Glomerular visceral epithelial cell (primary cell): ENCODE results near the gene RNF213.

ENCODE experiments used
- DNase-seq: peaks from one replicate; pipeline ENCODE4 v3.0.0-alpha.2; 2016; ENCODE audit errors: extremely low spot score

The RNF213 gene

DNA sequence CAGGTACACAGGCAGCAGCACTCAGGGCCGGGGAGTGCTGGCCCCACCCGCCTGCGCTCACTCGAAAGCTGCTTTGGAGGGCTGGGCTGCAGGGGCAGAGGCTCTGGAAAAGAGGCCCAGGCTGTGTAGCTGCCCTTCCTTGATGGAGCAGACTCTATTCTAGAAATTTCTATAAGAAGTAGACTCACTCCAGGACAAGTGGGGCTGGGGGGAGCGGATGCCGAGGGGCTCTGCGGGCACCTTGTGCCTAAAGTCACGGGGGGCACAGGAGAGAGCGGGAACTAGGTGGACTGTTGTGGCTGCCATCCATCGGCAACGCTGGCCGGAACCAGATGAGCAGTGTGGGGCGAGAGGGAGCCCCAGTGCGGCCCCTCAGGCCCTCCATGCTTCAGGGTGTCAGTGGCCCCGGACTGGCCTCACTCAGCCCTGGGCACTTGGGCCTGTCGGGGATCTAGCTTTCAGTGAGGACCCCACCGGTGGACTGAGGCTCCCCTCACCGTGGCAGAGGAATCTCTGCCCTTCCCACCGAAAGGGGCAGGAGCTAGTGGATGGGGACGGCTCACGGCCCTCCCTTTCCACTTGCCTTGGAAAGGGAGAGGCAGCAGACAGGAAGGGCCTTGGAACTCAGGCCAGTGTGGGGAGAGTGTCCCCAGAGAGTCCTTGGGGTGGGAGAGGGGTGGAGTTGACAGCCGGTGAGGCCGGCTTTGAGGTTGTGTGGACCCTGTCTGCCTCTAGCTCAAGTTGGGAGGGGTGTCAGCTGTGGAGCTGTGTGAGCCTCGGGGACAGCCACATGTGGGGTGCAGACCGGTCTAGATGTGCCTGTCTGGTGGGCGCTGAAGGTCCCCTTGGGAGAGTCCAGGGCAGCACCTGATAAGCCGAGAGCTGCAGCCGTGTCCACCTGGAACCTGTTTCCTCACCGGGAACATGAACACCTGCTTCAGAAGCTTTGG lies 170.9 kb downstream of the RNF213 start:
- DNase-seq: no peak

DNA sequence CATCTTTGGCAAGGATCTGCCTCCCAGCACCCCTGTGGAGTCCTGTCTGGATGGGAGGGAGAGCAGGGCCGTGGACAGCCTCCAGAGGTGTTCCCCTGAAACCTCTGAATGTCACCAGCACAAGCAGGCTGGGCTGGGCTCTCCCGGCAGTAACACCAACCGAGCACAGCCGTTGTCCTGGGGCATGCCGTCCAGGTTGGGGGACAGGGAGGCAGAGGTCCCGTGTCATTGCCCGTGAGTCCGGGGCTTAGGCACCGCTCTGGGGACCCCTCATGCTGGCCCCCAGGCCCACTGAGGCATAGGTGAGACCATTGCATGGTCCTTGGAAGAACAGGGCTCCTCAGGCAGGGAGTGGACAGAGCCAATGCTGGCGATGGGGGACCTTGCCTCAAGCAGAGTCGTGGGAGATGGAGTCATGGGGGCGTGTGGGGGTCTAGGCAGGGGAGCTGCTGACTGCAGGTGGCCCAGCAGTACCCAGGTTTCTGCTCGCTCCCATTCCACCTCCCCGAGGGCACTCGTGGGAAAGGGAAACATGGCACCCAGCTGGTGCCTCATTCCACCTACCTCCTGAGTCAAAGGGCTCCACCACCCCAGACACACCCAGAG lies 171.8 kb downstream of the RNF213 start:
- no peak for DNase-seq

GRCh38 chr17:80432961-80433550 lies 172.4 kb downstream of the RNF213 start:
- DNase-seq: no peak

GRCh38 chr17:80433916-80434666 lies 173.4 kb downstream of the RNF213 start:
- DNase-seq: no peak

DNA sequence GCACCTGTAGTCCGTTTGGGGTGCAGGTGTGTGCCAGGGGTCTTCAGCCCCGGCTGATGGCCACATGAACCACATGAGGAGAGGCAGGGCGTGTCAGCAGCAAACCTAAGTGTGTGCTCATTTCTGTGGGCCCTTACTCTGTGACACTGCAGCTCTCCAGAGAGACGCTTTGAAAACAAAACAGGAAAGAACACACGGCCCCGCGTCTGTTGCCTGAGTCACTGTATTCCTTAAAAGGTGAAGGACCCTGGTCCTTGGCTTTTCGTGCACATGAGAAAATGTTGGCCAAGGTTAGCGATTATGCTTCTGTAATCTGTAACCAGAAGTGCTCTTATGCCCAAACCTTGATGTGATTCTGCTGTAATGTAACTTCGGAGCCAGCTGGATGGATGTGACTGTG lies 176.9 kb downstream of the RNF213 start:
- DNase-seq: no peak

DNA sequence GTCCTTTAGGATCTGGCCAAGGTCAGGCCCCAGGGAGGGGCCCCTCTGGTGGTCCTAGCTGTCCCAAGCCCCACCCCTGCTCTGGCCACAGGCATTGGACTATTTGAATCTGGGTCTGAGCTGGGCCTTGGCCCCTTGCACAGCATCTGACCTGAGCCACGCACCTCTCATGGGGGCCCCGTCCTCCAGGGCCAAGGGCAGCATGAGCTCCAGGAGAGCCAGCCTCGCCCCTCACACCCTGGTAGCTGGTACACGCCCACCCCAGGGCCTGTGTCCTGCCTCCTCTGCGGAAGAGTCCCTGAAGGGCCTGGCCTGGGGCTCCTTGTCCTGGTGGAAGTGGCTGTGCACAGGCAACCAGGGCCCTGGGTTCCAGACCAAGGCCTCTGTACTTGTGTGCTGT lies 178.2 kb downstream of the RNF213 start:
- no peak for DNase-seq

DNA sequence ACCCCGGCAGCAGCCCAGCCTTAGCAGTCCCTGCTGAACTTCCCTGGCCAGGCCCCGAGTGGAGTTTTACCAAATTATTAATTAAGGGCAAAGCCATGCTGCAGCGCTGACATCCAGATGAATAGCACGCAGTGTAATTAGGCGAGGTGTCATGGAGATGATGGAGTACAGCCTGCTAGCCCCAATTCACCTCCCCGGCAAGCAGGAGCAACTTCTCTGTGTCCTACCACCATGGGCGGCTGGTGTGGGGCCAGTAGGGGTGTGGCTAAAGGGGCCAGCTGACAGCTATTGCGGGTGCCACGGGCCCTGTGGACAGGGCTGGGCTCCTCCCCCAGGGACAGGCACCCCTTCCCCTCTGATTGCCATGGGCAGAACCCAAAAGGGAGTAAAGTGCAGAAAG lies 178.8 kb downstream of the RNF213 start:
- no peak for DNase-seq

DNA sequence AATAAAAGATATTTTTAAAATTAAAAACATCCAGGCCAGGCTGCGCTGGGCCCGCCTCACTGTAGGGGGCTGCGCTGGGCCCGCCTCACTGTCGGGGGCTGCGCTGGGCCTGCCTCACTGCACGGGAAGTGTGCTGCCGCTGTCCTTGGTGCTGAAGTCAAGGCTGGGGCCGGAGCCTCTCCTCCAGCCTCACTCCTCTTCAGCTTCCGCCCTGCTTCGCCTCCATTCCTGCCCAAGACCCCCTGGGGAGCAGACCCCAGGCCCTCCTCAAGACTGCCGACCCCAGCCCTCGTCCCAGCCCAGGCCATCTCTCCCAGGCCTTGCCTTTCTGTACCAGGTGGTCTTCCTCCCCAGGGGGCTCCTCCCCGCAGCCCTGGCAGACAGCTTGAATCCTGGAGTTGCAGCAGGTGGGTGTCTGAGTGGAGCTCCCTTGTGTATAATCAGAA lies 180.5 kb downstream of the RNF213 start:
- peak; percentile 25 for DNase-seq

DNA sequence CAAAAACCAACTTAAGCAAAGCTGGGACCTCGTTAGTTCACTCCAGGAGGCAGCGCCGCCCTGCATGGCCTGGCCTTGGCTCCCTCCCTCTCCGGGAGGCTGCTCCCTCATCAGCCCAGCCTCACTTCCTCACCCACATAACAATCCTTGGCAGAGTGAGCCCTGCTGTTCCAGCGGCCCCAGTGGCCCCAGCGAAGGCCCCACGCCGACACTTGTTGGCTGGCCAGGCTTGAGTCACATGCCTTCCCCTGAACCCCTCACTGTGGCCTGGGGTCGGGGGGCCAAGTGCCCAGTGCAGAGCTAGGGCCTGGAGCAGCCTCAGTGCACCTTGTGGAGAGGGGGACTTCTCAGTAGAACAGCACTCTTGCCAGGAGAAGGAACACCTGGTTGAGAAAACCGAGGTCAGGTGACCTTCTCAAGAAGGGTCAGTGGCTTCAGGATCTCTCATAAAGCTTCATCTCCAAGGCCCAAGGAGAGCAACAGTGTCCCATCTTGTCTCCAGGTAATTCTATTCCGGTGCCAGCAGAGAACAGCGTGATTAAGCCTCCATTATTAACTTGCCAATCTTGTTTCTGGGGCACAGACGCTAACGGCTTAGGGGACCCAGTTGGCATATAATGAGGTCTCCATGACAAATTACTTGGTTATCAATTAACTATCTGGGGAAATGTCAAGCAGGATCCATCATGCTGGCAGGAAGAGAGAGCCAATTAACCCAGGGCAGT lies 181.1 kb downstream of the RNF213 start:
- no peak for DNase-seq

DNA sequence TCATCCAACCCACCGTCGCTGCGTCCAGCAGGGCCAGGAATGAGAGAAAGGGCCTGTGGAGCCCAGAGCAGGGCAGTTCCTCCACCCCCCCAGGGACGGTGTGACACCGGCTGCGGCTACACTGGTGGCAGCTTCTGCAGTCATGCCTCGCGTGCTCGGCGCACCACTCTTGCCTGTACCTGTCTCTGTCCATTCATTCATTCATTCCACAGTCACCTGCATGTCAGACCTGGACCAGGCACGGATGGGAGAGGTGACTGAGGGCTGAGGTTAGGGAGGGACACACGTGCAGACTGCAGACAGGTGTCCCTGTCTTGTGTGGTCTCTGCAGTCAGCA lies 181.6 kb downstream of the RNF213 start:
- no peak for DNase-seq

DNA sequence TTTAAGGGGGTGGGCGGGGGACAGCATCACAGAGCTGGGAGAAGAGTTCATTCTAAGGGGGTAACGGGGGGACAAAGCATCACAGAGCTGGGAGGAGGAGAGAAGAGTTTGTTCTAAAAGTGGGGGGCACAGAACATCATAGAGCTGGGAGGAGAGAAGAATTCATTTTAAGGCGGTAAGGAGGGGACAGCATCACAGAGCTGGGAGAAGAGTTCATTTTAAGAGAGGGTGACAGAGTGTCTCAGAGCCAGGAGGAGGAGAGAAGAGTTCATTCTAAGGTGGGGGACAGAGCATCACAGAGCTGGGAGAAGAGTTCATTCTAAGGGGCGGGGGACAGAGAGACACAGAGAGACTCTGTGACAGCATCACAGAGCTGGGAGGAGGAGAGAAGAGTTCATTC lies 182.1 kb downstream of the RNF213 start:
- DNase-seq: no peak

DNA sequence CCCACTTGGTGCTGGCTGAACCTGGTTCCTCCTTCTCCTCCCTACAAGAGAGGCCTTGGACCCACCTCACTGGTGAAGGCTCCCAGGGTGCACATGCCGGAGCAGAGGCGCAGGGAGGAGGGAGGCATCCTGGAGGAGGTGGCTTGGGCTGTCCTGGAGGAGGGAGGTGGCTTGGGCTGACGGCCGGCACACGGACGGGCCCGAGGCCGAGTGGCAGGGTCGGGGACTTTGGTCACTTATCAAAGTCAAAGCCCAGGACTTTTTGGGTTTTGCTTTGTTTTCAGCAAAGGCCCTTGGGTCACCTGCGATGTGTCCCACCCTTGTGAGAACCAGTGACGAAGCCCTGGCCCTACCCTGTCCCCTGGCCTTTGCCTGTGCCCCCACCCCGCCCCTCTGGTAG lies 182.8 kb downstream of the RNF213 start:
- no peak for DNase-seq

DNA sequence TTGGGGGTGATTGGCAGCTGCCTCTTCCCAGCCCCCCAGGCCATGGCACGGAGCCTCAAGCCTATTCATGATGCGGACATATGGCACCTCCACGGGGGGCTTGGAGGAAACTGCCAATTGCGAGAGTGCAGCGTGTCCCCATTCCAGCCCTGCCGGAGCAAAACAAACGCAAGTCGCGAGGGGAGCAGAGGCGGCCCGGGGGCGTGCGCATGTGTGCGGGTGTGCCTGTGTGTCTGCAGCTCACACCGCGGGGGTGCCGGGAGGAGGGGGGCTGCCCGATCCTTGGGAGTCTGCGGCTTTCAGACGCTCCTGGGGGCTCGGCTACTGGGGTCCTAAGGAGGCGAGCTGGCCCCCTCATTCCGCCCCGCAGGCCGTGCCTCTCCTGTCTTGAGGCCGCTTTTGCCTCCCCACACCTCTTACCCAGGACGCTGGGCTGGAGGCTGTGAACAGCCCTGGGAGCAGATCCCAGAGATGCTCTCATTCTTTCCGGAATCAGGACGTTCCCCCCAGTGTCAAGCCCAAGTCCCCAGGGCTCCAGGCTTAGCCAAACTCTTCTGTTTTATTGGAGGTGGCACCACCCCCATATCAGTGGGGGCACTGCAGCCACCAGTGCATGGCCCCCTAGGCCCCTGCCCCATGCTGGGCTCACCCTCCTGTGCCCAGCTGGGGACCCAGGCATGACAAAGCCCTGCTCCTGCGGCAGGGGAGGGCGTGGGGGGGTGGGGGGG lies 183.4 kb downstream of the RNF213 start:
- no peak for DNase-seq

GRCh38 chr17:80444644-80444979 lies 184.0 kb downstream of the RNF213 start:
- no peak for DNase-seq

DNA sequence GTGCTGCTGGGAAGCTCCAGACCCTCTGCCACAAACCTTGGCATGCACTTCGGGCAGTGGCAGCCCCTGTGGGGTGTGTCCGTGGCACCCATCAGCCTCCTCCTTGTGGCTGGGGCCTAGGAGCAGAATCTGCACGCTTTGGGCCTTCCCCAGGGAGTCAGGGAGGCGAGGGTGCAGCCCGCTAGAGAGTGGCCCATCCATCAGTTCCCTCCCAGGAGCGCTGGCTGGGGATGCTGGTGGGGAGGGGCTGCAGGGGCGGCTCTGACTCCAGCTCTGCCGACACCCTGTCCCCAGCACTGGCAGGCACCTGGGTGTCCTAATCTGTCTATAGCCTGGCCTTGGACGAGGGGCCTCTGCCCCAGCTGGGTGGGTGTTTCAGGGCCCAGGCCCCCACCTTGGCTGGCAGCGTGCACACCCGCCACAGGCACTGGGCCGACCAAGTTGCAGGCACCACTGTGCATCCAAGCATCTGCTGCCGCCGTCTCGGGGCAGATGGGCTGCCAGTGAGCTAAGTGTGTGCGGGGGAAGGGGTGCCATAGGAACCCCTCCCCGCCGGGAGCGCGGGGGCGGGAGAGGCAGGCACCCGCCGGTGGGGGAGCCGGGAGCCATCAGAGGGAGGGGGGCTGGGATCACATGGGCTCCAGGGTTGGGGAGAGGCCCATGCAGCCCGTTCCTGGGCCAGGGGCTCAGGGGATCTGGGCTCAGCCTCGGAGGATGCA lies 184.5 kb downstream of the RNF213 start:
- DNase-seq: no peak

DNA sequence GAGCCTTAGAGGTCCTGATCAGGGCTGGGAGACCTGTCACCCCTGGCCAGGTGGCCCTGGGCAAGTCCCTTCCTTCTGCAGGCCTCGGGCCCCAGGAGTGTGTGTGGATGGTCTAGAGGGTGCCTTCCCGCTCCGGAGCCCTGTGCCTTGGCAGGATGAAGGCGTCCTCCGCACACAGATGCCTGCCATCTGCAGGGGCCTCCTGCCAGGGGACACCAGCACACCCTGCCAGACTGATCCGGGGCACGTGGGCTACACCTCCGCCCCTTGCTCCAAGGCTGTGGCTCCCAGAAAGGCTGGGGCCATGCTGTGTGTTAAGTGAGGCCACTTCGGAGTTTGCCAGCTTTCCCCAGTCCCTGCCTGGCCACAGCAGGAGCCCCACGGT lies 185.1 kb downstream of the RNF213 start:
- no peak for DNase-seq

DNA sequence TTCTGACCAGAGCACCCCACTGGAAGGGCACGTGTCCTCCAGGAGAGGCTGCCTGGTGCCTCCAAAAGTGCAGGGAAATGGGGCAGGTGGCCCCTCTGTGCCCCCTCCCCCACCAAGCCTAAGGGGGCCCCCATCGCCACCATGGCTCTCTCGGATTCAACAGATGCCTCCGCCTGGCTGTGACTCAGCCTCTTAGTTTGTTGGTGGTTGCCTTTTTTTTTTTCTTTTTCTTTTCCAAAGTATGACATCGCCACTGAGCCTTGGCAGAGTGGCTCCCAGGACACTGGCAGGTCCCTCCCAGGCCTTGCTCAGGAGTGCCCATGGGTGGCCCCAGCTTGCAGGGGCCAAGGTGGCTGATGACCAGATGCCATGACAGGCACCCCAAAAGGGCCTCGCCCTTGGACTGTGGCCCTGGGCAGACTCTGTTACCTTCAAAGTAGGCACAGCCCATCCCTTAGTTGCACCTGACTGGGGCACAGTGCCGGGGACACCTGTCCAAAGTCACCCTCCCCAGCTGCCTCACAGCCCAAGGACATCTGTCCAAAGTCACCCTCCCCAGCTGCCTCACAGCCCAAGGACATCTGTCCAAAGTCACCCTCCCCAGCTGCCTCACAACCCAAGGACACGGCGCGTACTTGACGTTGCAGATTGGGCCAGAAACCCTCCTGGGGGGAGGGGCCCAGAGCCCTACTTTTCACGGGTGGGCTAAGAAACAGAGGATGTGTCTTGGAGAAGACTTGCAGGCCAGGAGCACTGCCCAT lies 186.2 kb downstream of the RNF213 start:
- DNase-seq: peak; percentile 19

DNA sequence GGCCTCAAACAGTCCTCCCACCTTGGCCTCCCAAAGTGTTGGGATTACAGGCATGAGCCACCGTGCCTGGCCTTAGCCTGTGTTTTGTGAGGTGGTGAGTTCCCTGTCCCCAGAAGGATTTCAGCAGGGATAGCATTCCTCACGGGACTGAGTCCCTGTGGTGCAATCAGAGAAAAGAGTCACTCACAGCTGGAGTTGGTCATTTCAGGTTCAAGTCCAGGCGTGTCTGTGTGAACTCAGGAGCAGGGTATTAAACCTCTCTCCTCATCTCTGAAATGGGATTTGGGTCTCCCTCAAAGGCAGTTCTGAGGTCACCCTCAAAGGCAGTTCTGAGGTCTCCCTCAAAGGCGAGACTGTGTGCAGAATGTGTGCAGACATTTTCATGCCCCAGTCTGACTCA lies 187.1 kb downstream of the RNF213 start:
- DNase-seq: no peak
